Measurements from ENCODE around the gene RHEX.

The RHEX gene

GRCh38 chr1:206067486-206068227 is 14.7 kb downstream of the RHEX start:
- H3K27ac ChIP-seq = no peak overlapping the region
- TF ChIP-seq ZFX (IDR thresholded peaks at IDR 0.05) = no peak
- TF ChIP-seq, protein P1, sequence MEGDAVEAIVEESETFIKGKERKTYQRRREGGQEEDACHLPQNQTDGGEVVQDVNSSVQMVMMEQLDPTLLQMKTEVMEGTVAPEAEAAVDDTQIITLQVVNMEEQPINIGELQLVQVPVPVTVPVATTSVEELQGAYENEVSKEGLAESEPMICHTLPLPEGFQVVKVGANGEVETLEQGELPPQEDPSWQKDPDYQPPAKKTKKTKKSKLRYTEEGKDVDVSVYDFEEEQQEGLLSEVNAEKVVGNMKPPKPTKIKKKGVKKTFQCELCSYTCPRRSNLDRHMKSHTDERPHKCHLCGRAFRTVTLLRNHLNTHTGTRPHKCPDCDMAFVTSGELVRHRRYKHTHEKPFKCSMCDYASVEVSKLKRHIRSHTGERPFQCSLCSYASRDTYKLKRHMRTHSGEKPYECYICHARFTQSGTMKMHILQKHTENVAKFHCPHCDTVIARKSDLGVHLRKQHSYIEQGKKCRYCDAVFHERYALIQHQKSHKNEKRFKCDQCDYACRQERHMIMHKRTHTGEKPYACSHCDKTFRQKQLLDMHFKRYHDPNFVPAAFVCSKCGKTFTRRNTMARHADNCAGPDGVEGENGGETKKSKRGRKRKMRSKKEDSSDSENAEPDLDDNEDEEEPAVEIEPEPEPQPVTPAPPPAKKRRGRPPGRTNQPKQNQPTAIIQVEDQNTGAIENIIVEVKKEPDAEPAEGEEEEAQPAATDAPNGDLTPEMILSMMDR (conservative IDR thresholded peaks at IDR 0.05) = no peak

DNA sequence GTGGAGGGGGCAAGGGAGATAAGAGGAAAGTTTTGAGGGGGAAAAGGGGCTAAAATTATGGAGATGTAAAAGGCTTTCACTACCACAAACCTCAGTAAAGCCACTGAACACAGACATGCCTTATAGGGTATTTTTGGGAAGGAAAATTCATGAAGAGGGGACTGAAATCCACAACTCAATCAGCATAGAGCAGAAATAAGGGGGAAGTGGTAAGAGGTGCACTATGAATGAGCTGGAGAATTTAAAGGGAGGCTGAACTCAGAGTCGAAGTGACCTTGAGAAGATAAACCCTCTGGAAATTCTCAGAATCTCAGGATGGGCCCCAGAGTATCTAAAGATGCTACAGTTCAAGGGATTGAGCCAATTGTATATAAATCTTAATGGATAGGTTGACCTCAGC is 15.3 kb downstream of the RHEX start:
- no peak overlapping the region for H3K27ac ChIP-seq
- TF ChIP-seq, protein P1 (conservative IDR thresholded peaks at IDR 0.05) = no peak
- TF ChIP-seq ZFX (IDR thresholded peaks at IDR 0.05) = no peak

- no peak for TF ChIP-seq ZFX (IDR thresholded peaks at IDR 0.05)
- TF ChIP-seq, protein P1 (conservative IDR thresholded peaks at IDR 0.05) = no peak
- no peak overlapping the region for H3K27ac ChIP-seq
Measured at GRCh38 chr1:206070627-206071304, 17.8 kb downstream of the RHEX start.

DNA sequence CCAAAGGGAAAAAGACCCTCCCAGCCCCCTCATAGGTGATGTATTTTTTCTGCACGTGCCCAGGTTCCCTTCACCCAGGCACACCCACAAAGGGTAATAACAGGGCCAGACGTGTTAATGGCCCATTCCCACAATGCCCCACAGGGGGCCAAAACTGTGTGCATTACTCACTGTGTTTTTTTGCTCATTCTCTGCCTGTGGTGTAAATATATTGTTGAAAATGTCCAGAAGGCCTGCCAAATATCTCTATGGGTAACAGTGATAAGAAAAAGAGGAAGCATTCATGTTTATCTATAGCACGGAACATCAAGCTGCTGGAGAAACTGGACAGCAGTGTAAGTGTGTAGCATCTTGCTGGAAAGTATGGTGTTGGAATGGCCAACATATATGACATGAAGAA is 21.9 kb downstream of the RHEX start:
- H3K27ac ChIP-seq = no peak overlapping the region
- TF ChIP-seq, protein P1 (conservative IDR thresholded peaks at IDR 0.05) = no peak

DNA sequence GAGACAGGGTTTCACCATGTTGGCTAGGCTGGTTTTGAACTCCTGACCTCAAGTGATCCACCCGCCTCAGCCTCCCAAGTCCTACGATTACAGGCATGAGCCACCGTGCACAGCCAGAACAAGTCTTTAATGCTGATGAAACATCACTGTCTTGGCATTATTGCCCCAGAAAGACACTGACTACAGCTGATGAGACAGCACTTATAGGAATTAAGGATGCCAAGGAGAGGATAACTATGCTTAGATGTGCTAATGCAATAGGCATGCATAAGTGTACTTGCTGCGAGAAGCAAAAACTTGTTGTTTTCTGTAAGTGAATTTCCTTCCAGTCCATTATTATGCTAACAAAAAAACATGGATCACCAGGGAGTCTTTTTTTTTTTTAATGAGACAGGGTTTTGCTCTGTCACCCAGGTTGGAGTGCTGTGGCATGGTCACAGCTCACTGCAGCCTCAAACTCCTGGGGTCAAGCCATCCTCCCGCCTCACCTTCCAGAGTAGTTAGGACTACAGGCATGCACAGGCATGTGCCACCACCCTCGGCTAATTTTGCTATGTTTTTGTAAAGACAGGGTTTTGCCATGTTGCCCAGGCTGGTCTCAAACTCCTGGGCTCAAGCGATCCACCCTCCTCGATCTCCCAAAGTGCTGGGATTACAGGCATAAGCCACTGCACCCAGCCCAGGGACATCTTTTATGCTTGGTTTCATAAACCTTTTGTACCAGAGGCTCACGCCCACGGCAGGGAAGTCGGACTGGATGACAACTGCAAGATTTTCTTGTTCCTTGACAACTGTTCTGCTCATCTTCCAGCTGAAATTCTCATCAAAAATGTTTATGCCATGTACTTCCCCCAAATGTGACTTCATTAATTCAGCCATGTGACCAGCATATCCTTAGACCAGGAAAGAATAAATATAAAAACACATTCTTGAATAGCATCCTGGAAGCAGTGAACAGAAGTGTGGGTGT is 23.1 kb downstream of the RHEX start:
- TF ChIP-seq ZFX (IDR thresholded peaks at IDR 0.05) = no peak
- TF ChIP-seq, protein P1 (conservative IDR thresholded peaks at IDR 0.05) = no peak
- no peak overlapping the region for H3K27ac ChIP-seq

DNA sequence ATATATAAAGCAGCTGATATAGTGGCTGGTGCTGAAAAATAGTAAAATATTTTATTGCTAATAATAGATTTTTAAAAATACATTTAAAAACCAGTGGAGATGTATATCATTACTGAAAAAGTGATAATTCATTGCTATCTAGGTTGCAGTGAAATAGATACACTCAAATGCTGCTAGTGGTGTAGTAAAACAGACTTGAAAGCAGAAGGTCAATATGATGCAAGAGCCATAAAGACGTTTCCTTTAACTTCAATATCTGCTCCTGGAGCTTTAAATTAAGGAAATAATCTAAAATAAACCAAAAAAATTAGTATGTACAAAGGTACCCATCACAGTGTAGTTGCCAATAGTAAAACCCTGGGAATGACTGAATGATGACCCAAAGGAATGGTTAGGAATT is 26.2 kb downstream of the RHEX start:
- no peak for TF ChIP-seq ZFX (IDR thresholded peaks at IDR 0.05)
- TF ChIP-seq, protein P1 (conservative IDR thresholded peaks at IDR 0.05) = no peak
- no peak overlapping the region for H3K27ac ChIP-seq
